ENCODE measurements around the gene ABCA10. TPM values are rescaled to one million over a fixed set of nuclear protein-coding genes. Genes with fewer than 3 reads are reported as not detected.

The ABCA10 gene
- total RNA-seq, 1 experiment from 2014 or later = 0.90 TPM

DNA sequence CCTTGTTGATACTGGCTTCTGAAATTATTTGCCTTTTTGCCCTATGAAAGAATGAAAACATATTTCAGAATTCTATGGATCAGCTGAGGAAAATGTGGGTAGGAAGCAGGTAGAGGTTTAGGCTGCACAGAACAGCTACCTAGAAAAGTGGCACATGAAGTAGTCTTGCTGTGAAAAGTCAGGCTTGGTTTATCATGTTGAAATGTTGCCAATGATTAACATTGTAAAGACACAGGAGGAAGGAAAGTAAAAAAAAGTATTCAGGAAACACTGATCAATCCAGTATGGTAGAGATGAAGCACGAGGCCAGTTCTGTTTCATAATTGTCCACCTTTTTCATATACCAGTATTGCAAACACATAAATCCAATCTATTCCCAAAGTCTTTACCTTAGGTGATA is 116.8 kb downstream of the ABCA10 start:
- no peak for DNase-seq (ENCODE audit: low read depth, low spot score)
- no peaks in the 10 kb centered on the region for H3K27me3 ChIP-seq (ENCODE audit: control insufficient read depth, insufficient read depth, low read length)
- in situ Hi-C loops (cut with HindIII; ENCODE audit: low pct_unique_long_range_greater_than_20kb, low sequenced_read_pairs) (no loop called here), intact Hi-C loops (cut with micrococcal nuclease; ENCODE audit: unreplicated experiment) (no loop called here)
- H3K4me3 ChIP-seq (ENCODE audit: low read depth in 2 of 2, low read length in 2 of 2) = no peak overlapping the region
- BruUV-seq (replicated peaks) = no TSS peak
- TF ChIP-seq TCF7L2 (IDR thresholded peaks at IDR 0.05; ENCODE audit: low read depth, low read length) = no peak
- TF ChIP-seq, protein P1, sequence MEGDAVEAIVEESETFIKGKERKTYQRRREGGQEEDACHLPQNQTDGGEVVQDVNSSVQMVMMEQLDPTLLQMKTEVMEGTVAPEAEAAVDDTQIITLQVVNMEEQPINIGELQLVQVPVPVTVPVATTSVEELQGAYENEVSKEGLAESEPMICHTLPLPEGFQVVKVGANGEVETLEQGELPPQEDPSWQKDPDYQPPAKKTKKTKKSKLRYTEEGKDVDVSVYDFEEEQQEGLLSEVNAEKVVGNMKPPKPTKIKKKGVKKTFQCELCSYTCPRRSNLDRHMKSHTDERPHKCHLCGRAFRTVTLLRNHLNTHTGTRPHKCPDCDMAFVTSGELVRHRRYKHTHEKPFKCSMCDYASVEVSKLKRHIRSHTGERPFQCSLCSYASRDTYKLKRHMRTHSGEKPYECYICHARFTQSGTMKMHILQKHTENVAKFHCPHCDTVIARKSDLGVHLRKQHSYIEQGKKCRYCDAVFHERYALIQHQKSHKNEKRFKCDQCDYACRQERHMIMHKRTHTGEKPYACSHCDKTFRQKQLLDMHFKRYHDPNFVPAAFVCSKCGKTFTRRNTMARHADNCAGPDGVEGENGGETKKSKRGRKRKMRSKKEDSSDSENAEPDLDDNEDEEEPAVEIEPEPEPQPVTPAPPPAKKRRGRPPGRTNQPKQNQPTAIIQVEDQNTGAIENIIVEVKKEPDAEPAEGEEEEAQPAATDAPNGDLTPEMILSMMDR (IDR thresholded peaks at IDR 0.05) = no peak
- no peak for TF ChIP-seq SIN3A (IDR thresholded peaks at IDR 0.05; ENCODE audit: borderline replicate concordance, insufficient read depth, low read depth, low read length)
- TF ChIP-seq, protein P2, sequence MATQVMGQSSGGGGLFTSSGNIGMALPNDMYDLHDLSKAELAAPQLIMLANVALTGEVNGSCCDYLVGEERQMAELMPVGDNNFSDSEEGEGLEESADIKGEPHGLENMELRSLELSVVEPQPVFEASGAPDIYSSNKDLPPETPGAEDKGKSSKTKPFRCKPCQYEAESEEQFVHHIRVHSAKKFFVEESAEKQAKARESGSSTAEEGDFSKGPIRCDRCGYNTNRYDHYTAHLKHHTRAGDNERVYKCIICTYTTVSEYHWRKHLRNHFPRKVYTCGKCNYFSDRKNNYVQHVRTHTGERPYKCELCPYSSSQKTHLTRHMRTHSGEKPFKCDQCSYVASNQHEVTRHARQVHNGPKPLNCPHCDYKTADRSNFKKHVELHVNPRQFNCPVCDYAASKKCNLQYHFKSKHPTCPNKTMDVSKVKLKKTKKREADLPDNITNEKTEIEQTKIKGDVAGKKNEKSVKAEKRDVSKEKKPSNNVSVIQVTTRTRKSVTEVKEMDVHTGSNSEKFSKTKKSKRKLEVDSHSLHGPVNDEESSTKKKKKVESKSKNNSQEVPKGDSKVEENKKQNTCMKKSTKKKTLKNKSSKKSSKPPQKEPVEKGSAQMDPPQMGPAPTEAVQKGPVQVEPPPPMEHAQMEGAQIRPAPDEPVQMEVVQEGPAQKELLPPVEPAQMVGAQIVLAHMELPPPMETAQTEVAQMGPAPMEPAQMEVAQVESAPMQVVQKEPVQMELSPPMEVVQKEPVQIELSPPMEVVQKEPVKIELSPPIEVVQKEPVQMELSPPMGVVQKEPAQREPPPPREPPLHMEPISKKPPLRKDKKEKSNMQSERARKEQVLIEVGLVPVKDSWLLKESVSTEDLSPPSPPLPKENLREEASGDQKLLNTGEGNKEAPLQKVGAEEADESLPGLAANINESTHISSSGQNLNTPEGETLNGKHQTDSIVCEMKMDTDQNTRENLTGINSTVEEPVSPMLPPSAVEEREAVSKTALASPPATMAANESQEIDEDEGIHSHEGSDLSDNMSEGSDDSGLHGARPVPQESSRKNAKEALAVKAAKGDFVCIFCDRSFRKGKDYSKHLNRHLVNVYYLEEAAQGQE (IDR thresholded peaks at IDR 0.05; ENCODE audit: insufficient read depth in 1 of 2, low read depth in 2 of 2, low read length in 1 of 2) = no peak
- TF ChIP-seq POLR2AphosphoS5 (IDR thresholded peaks at IDR 0.05; ENCODE audit: low read depth, low read length) = no peak
- H3K4me1 ChIP-seq (ENCODE audit: control insufficient read depth, insufficient read depth, low read length) = no peaks in the 10 kb centered on the region
- no peak for ATAC-seq
- CTCF ChIA-PET = no interaction called here
- H3K36me3 ChIP-seq (ENCODE audit: control insufficient read depth, insufficient read depth, low read length) = no peaks in the 10 kb centered on the region
- no peaks in the 10 kb centered on the region for H3K9me3 ChIP-seq (ENCODE audit: control insufficient read depth, insufficient read depth, low read depth, low read length)
- H3K27ac ChIP-seq (ENCODE audit: low read length) = no peak overlapping the region
- POLR2A ChIA-PET = no interaction called here

DNA sequence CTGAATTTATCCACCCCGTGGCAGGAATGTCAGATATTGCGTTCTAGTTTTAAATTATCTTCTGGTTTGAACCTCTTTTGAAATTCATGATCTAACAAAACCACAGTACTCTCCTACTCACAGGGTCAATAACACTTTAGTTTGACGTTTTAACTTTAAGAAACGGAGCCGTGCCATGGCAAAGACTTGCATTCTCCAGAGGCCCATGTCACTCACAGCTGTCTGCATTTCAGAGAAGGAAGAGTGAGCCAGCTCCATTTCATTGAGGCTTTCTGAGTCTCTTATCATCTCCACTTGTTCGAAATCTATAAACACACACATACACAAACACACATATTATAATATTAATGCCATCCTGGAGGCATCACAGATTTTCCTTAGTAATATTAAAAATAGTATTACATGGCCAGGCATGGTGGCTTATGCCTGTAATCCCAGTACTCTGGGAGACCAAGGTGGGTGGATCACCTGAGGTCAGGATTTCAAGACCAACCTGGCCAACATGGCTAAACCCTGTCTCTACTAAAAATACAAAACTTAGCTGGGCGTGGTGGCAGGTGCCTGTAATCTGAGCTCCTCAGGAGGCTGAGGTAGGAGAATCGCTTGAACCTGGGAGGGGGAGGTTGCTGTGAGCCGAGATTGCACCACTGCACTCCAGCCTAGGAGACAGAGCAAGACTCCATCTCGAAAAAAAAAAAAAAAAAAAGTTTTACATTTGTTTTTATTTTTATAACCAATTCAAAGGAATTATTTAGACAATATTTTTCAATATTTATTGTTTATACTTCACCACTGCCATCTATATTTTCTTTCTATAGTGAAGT is 122.5 kb downstream of the ABCA10 start:
- no peaks in the 10 kb centered on the region for H3K4me1 ChIP-seq (ENCODE audit: control insufficient read depth, insufficient read depth, low read length)
- ChIA-PET CTCF (no interaction called here), POLR2A (no interaction called here)
- in situ Hi-C loops (cut with HindIII; ENCODE audit: low pct_unique_long_range_greater_than_20kb, low sequenced_read_pairs) (no loop called here), intact Hi-C loops (cut with micrococcal nuclease; ENCODE audit: unreplicated experiment) (no loop called here)
- ATAC-seq = no peak
- H3K4me3 ChIP-seq (ENCODE audit: low read depth in 2 of 2, low read length in 2 of 2) = no peak overlapping the region
- no peaks in the 10 kb centered on the region for H3K9me3 ChIP-seq (ENCODE audit: control insufficient read depth, insufficient read depth, low read depth, low read length)
- DNase-seq (ENCODE audit: low read depth, low spot score) = no peak
- H3K36me3 ChIP-seq (ENCODE audit: control insufficient read depth, insufficient read depth, low read length) = no peaks in the 10 kb centered on the region
- no peaks in the 10 kb centered on the region for H3K27me3 ChIP-seq (ENCODE audit: control insufficient read depth, insufficient read depth, low read length)
- no peak overlapping the region for H3K27ac ChIP-seq (ENCODE audit: low read length)
- no peak for TF ChIP-seq SIN3A (IDR thresholded peaks at IDR 0.05; ENCODE audit: borderline replicate concordance, insufficient read depth, low read depth, low read length)
- TF ChIP-seq, protein P2 (IDR thresholded peaks at IDR 0.05; ENCODE audit: insufficient read depth in 1 of 2, low read depth in 2 of 2, low read length in 1 of 2) = no peak
- no peak for TF ChIP-seq POLR2AphosphoS5 (IDR thresholded peaks at IDR 0.05; ENCODE audit: low read depth, low read length)
- no peak for TF ChIP-seq TCF7L2 (IDR thresholded peaks at IDR 0.05; ENCODE audit: low read depth, low read length)
- TF ChIP-seq, protein P1 (IDR thresholded peaks at IDR 0.05) = no peak
- no TSS peak for BruUV-seq (replicated peaks)
